HL-60 (cell line): ENCODE measurements around the gene RAD9A.

Source experiments
- DNase-seq, 2 experiments: peaks; one replicate each; pipeline ENCODE4 v3.0.0-alpha.2; 2010 to 2020; ENCODE audit warnings: low read depth in 1 of 2, low spot score in 1 of 2
- H3K27ac ChIP-seq: fragments of 250-450 bp; sonication (Bioruptor Pico); replicated peaks from 2 replicates; pipeline ENCODE4 v1.5.1; 2020; ENCODE audit warnings: mild to moderate bottlenecking, moderate library complexity
- H3K27me3 ChIP-seq: fragments of 250-450 bp; sonication (Bioruptor Pico); 2 replicates; pipeline ENCODE4 v1.5.1; 2021; ENCODE audit warnings: mild to moderate bottlenecking, moderate library complexity; ENCODE audit not compliant: insufficient read depth, poor library complexity, severe bottlenecking
- H3K4me3 ChIP-seq: replicated peaks from 2 replicates; pipeline ENCODE4 v1.5.1; 2011; ENCODE audit warnings: mild to moderate bottlenecking, control low read depth, low read length; ENCODE audit not compliant: insufficient read depth
- CTCF ChIP-seq: IDR thresholded peaks from one replicate; pipeline ENCODE4 v1.5.1; 2011; ENCODE audit warnings: low read length, control low read depth, inconsistent platforms; ENCODE audit not compliant: insufficient read depth
- GABPA ChIP-seq: IDR thresholded peaks from 2 replicates; pipeline ENCODE4 v1.6.1; 2012; ENCODE audit warnings: low read depth
- POLR2AphosphoS5 ChIP-seq: IDR thresholded peaks from 2 replicates; pipeline ENCODE4 v1.6.1; 2012; ENCODE audit warnings: low read depth
- REST ChIP-seq: IDR thresholded peaks from 2 replicates; pipeline ENCODE4 v1.6.1; 2012; ENCODE audit warnings: low read depth; ENCODE audit not compliant: insufficient replicate concordance
- SPI1 ChIP-seq: IDR thresholded peaks from 2 replicates; pipeline ENCODE4 v1.6.1; 2012; ENCODE audit warnings: low read depth, mild to moderate bottlenecking, borderline replicate concordance

The RAD9A gene

GRCh38 chr11:67396587-67397389, 5.0 kb downstream of the RAD9A start:
- Histone ChIP-seq H3K27me3 (no peaks in the 10 kb centered on the region), H3K27ac (peak overlapping the region; percentile 21), H3K4me3 (no peak overlapping the region)
- DNase-seq: no peak
- TF ChIP-seq GABPA (no peak), POLR2AphosphoS5 (peak; percentile 25; the same call in 1 of the 2 replicates)

- no peak for DNase-seq
- no peak for TF ChIP-seq REST
- no peak for TF ChIP-seq CTCF
- TF ChIP-seq SPI1: no peak
- no peak for TF ChIP-seq GABPA
- TF ChIP-seq POLR2AphosphoS5: no peak
- Histone ChIP-seq H3K4me3 (no peak overlapping the region), H3K27ac (peak overlapping the region; percentile 21), H3K27me3 (no peaks in the 10 kb centered on the region)
Measured at GRCh38 chr11:67397536-67397935, 5.8 kb downstream of the RAD9A start.

- Histone ChIP-seq H3K27me3 (no peaks in the 10 kb centered on the region), H3K4me3 (no peak overlapping the region), H3K27ac (no peak overlapping the region)
- no peak for DNase-seq
- TF ChIP-seq REST (no peak), CTCF (no peak), SPI1 (no peak), GABPA (no peak), POLR2AphosphoS5 (no peak)
Measured at GRCh38 chr11:67397986-67398660, 6.3 kb downstream of the RAD9A start.
